NCI-H1048 (cell line): ENCODE results near the gene EYA4.
"Not testable (repeated sequence)": the region's sequence is repeated elsewhere in the genome, so short reads cannot be mapped to it uniquely, and the experiment has no call there.

Experiments used
- DNase-seq: peaks from one replicate; lab custom pipeline; 2025; lab: John Stamatoyannopoulos, UW

EYA4 gene

GRCh38 chr6:133352046-133352445 is 110.9 kb downstream of the EYA4 start:
- DNase-seq, result no peak

- DNase-seq, result no peak
Observed at GRCh38 chr6:133353061-133353460, 111.9 kb downstream of the EYA4 start.

GRCh38 chr6:133355922-133356321 is 114.8 kb downstream of the EYA4 start:
- no peak for DNase-seq

GRCh38 chr6:133358574-133359150 is 117.5 kb downstream of the EYA4 start:
- no peak for DNase-seq

GRCh38 chr6:133359256-133359655 is 118.1 kb downstream of the EYA4 start:
- DNase-seq, result no peak

- DNase-seq, result no peak
Observed at GRCh38 chr6:133359760-133360159, 118.6 kb downstream of the EYA4 start.

GRCh38 chr6:133360194-133360593 is 119.0 kb downstream of the EYA4 start:
- no peak for DNase-seq

- no peak for DNase-seq
Observed at GRCh38 chr6:133362813-133363212, 121.7 kb downstream of the EYA4 start.

- no peak for DNase-seq
Observed at GRCh38 chr6:133368664-133369063, 127.5 kb downstream of the EYA4 start.

GRCh38 chr6:133369773-133370272 is 128.7 kb downstream of the EYA4 start:
- no peak for DNase-seq

GRCh38 chr6:133376743-133377142 is 135.6 kb downstream of the EYA4 start:
- DNase-seq, result no peak

- DNase-seq, result no peak
Observed at GRCh38 chr6:133377219-133377618, 136.1 kb downstream of the EYA4 start.

GRCh38 chr6:133380047-133380446 is 138.9 kb downstream of the EYA4 start:
- no peak for DNase-seq

- no peak for DNase-seq
Observed at GRCh38 chr6:133380723-133381122, 139.6 kb downstream of the EYA4 start.

GRCh38 chr6:133388731-133389130 is 147.6 kb downstream of the EYA4 start:
- DNase-seq, result no peak

- no peak for DNase-seq
Observed at GRCh38 chr6:133390168-133390567, 149.0 kb downstream of the EYA4 start.

- DNase-seq, result no peak
Observed at GRCh38 chr6:133392015-133392414, 150.9 kb downstream of the EYA4 start.

GRCh38 chr6:133392641-133393040 is 151.5 kb downstream of the EYA4 start:
- no peak for DNase-seq

GRCh38 chr6:133393891-133394290 is 152.7 kb downstream of the EYA4 start:
- DNase-seq, result no peak

- DNase-seq, result no peak
Observed at GRCh38 chr6:133394630-133395029, 153.5 kb downstream of the EYA4 start.

- DNase-seq, result no peak
Observed at GRCh38 chr6:133396233-133396983, 155.3 kb downstream of the EYA4 start.

- no peak for DNase-seq
Observed at GRCh38 chr6:133396984-133397348, 155.8 kb downstream of the EYA4 start.

- not testable (repeated sequence) for DNase-seq
Observed at GRCh38 chr6:133397601-133398000, 156.4 kb downstream of the EYA4 start.

GRCh38 chr6:133399426-133399825 is 158.3 kb downstream of the EYA4 start:
- no peak for DNase-seq
